ENCODE measurements around the gene TLN1. TPM values are rescaled to one million over a fixed set of nuclear protein-coding genes. Genes with fewer than 3 reads are reported as not detected.
A peak's percentile ranks its signal among the peaks of the same experiment; 100 is the strongest.

Gene TLN1
- total RNA-seq, 4 donors from 2014 or later, result 101 to 176 (median 155) TPM

DNA sequence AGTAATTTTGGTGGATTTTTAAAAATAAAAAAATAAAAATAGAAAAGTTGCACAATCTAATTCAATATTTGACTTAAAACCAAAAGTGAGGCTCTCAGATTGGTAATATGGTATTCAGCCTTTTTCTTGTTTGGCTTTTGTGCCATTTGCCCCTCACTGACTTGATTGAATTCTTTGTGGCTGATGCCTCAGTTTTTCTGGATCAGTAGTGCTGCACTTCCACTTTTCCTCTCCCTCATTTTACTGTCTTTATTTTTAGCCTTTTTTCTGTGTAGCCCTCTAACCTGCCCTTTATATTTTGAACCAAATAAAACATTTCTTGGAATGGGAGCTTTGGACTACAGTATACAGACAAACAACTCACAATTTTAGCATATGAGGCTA lies 25.9 kb upstream of the TLN1 start:
- H3K4me3 ChIP-seq (ENCODE audit: low read depth, poor library complexity, severe bottlenecking), result no peak overlapping the region
- DNase-seq (ENCODE audit: low spot score in 2 of 2), result no peak
- intact Hi-C loops (cut with DNase I; ENCODE audit: low total_unique reads), result no loop called here
- TF ChIP-seq, protein P1, sequence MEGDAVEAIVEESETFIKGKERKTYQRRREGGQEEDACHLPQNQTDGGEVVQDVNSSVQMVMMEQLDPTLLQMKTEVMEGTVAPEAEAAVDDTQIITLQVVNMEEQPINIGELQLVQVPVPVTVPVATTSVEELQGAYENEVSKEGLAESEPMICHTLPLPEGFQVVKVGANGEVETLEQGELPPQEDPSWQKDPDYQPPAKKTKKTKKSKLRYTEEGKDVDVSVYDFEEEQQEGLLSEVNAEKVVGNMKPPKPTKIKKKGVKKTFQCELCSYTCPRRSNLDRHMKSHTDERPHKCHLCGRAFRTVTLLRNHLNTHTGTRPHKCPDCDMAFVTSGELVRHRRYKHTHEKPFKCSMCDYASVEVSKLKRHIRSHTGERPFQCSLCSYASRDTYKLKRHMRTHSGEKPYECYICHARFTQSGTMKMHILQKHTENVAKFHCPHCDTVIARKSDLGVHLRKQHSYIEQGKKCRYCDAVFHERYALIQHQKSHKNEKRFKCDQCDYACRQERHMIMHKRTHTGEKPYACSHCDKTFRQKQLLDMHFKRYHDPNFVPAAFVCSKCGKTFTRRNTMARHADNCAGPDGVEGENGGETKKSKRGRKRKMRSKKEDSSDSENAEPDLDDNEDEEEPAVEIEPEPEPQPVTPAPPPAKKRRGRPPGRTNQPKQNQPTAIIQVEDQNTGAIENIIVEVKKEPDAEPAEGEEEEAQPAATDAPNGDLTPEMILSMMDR (IDR thresholded peaks at IDR 0.05), result no peak
- TF ChIP-seq POLR2A (IDR thresholded peaks at IDR 0.05), result no peak

DNA sequence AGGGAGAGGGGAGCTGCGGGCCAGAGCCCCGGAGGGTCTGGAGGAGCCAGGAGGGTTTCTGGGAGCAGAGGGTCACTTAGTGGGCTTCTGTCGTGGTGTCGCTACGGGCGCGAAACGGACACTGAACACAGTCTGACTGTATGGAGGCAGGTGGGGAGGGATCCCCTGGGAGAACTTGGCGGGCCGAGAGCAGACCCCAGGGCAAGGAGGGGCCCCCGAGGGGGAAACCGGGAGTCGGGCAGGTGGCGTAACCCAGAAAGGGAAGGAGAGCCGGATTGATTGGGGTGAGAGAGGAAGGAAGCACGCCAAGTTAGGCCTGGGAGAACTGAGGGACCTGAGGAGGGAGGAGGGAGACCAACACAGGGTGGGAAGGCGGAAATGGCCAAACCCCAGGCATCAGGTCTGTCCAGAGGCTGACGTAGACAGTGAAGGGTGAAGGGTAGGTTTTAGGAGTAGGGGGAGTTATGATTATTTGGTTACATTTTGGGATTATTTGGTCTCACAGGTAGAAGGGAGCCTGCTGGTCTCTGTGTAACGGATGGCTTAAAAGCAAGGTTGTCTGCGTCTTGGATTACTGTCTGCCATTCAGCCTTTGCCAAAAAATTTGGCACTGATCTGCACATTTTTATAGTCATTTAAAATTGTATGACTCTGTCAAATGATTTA lies 25.4 kb upstream of the TLN1 start:
- no peak for TF ChIP-seq POLR2A (IDR thresholded peaks at IDR 0.05)
- TF ChIP-seq, protein P1 (IDR thresholded peaks at IDR 0.05), result no peak
- 5 to 9% methylated on average over 18 to 20 of the region's 20 CpGs for WGBS, 2 donors
- H3K4me3 ChIP-seq (ENCODE audit: low read depth, poor library complexity, severe bottlenecking), result peak overlapping the region; percentile 35
- no peak for DNase-seq (ENCODE audit: low spot score in 2 of 2)
- intact Hi-C loops (cut with DNase I; ENCODE audit: low total_unique reads), result no loop called here

DNA sequence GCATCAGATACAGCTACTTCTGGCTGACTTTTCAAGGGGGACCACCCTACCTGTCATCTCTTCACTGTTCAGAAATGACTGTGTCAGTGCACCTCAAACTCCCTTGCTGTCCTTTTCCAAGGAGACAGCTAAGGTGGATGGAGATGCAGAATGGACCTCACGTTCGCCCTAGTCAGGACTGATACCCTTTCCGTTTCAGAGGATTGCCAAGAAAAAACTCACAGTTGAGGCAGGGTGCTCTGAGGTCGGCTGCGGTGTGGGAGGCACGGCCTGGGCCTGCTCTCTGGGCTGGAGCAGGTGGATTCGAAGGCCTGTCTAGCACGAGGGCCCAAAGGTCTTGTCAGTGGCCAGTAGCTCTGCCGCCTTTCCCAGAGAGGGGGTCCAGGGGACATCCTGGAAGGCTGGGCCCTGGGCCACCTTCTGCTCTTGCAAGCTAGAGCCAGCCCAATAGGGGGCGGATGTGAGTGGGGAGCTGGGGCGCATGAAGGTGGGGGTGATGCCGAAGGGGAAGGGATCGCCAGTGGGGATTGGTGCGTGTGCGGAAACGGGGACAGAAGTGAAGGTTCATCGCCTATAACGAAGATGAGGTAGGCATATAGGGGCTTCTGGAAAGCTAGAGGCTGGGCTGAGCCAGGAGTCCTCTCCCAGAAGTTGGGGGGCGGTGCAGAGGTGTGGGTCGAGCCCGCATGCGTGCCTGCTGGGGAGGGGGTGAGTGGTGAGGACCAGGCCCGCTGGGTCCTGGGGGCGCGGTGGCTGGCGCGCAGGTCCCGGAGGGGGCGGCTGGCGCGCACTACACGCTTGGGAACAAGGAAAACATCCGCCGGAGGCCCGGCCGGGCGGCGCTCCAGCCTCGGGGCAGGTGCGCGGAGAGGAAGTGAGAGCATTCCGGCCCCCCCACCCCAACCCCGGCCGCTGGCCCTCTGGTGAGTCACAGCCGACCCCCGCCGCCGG lies 24.6 kb upstream of the TLN1 start:
- intact Hi-C loops (cut with DNase I; ENCODE audit: low total_unique reads), result no loop called here
- peak overlapping the region; percentile 35 for H3K4me3 ChIP-seq (ENCODE audit: low read depth, poor library complexity, severe bottlenecking)
- TF ChIP-seq POLR2A (IDR thresholded peaks at IDR 0.05), result no peak
- TF ChIP-seq, protein P1 (IDR thresholded peaks at IDR 0.05), result no peak
- peak in 1 of 2 donors; percentile 91 for DNase-seq (ENCODE audit: low spot score in 2 of 2)
- 19 to 20% methylated on average over 27 to 30 of the region's 48 CpGs for WGBS, 2 donors

DNA sequence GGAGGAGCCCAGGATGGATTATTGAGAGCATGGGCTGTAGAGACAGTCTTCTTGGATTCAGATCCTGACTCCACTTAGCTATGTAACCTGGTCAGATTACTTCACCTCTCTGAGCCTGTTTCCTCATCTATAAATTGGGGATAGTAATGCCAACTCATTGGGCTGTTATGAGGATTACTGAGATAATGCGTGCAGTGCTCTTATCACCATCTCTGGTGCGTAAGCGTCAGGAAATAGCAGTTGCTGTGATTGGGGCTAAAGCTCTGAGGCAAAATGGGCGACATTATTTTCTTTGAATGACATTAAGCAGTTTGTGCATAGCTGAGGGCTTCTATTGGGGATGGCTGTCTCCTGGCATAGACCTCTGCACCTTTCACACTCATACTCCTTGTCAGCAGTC lies 23.1 kb upstream of the TLN1 start:
- no peak overlapping the region for H3K4me3 ChIP-seq (ENCODE audit: low read depth, poor library complexity, severe bottlenecking)
- TF ChIP-seq POLR2A (IDR thresholded peaks at IDR 0.05), result no peak
- TF ChIP-seq, protein P1 (IDR thresholded peaks at IDR 0.05), result no peak

DNA sequence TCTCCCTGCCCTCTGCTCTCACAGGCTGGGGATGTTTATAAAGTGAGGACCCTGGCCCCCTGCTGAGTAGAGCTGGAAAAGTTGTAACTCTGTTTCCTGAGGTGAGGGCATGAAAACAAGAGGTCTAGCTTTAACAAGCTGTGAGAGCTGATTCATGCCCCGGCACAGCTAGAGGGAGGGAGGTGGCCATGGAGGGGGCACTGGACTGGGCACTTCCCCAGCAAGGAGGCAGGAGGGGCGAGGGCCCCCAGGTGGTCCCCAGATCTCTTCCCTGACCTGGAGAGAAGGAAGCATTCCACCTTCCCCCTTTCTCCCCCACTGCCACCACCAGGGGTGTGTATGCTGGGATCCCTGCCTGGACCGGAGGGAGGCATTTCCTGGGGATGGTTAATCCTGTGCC lies 22.3 kb upstream of the TLN1 start, which contains the start of gene MSMP:
MSMP (minus strand) TSS at position 13 of the 400 bp plus-strand sequence. CDS start 147 bp downstream, outside the sequence.
- 45 to 55% methylated on average over 3 of the region's 3 CpGs for WGBS, 2 donors
- no peak for DNase-seq (ENCODE audit: low spot score in 2 of 2)
- no peak within 1 kb of the TSS for H3K4me3 ChIP-seq (ENCODE audit: low read depth, poor library complexity, severe bottlenecking)
- intact Hi-C loops (cut with DNase I; ENCODE audit: low total_unique reads), result no loop called here
- no peak for TF ChIP-seq POLR2A (IDR thresholded peaks at IDR 0.05)

More for the DNA sequence above, 23.1 kb upstream of the TLN1 start:
- intact Hi-C loops (cut with DNase I; ENCODE audit: low total_unique reads), result no loop called here
- WGBS, 2 donors, result 89 to 90% methylated on average over 4 of the region's 4 CpGs
- DNase-seq (ENCODE audit: low spot score in 2 of 2), result no peak

DNA sequence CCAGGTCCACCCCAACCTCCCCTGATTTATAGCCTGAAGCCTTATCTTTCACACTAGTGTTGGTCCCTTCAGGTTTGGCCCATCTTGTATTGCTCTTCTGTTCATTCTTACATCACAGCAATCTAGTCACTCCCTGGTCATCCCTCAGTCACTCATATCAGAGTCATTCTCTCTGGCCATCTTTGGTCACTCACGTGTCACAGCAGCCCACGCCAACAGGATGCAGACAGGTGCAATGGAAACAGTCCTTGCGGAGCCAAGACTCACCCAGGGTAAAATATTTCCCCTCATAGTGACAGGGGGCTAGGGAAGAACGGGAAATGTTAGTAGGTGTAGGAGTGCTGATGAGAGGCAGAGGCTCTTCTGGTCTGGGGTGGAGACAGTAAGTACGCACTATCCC lies 21.5 kb upstream of the TLN1 start:
- no peak for DNase-seq (ENCODE audit: low spot score in 2 of 2)
- intact Hi-C loops (cut with DNase I; ENCODE audit: low total_unique reads), result no loop called here
- TF ChIP-seq, protein P1 (IDR thresholded peaks at IDR 0.05), result no peak
- TF ChIP-seq POLR2A (IDR thresholded peaks at IDR 0.05), result no peak
- no peak overlapping the region for H3K4me3 ChIP-seq (ENCODE audit: low read depth, poor library complexity, severe bottlenecking)
- WGBS, 2 donors, result 80 to 92% methylated on average over 5 of the region's 5 CpGs
